Stimulated activated CD8-positive, alpha-beta memory T cell treated with anti-CD3 and anti-CD28 coated beads, Interleukin-4, amount 100 ng/mL, for 1 hour (primary cell): ENCODE data around the gene VPS4B.
"Not testable (repeated sequence)": the region's sequence is repeated elsewhere in the genome, so short reads cannot be mapped to it uniquely, and the experiment has no call there.

Experiments used
- DNase-seq, 2 donors: peaks; one replicate each; pipeline ENCODE4 v3.0.0-alpha.2; 2020; ENCODE audit warnings: low read depth in 2 of 2, low spot score in 1 of 2

VPS4B gene

DNA sequence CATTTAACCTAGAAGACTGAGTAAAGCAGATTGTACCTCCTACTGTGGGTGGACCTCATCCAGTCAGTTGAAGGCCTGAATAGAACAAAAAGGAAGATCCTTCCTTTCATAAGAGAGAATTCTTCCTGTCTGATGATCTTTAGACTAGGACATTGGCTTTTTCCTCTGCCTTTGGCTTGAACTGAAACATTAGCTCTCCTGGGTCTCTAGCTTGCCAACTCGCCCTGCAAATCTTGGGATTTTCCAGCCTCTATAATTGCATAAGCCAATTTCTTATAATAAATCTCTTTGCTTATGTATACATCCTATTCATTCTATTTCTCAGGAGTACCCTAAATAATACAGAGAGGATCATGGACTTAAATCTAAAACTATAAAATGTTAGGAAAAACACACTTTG lies 49.1 kb downstream of the VPS4B start:
- no peak for DNase-seq

DNA sequence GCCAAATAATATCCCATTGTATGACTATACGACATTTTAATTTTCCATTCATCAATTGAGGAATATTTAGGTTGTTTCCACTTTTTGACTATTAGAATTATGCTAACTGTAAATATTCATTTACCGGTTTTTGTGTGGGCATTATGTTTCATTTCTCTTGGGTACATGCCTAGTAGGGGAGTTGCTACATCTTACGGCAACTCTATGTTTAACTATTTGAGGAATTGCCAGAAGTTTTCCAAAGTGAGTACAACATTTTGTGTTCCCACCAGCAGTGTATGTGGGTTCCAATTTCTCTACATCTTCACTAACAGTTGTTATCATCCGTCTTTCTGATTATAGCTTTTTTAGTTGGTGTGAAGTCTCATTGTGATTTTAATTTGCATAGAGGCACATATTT lies 53.7 kb downstream of the VPS4B start:
- DNase-seq, result no peak

- DNase-seq, result peak; percentile 52 to 53
These were observed 55.0 kb downstream of the VPS4B start, which contains the start of gene KDSR for GRCh38 chr18:63367053-63367953. TSS of gene KDSR (minus strand) at chr18:63367206. CDS start at chr18:63367118, 88 bp downstream.

DNA sequence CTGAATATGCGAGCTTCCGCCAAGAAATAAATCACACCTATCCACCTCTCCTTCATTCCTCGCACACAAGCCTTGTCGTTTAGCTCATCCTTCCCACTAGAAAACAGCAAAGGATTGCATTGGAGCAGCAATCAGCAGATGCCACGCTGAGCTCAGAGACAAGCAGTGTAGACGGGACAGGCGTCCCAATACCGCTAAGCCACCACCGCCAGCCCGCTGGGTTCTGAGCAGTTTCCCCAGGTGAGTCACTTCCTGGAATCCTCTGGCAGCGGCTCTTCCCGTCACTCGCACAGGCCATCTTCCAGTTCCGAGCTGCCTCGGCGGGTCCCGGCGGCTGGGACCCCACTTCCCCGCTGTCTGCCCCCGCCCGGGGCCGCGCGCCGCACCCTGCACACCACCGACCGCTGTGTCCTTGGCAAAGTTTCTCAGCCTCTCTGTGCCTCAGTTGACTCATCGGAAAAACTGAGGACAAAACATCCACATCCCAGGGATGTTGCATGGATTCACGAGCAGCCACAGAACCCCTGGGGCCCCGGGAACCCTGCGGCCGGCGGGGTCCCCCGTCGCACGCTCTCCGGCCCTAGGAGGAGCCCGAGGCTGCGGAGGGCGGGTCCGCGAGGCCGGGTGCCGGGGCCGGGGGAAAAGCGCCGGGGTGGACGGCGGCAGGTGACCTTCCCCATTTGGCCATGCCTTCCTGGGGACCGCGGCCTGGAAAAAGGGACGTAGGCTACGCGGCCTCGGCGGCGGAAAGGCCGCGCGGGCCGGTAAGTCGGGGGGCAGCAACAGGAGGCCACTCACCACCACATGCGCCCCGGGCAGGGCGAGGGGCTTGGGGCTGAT lies 55.8 kb downstream of the VPS4B start:
- DNase-seq, result peak; percentile 37 to 48

DNA sequence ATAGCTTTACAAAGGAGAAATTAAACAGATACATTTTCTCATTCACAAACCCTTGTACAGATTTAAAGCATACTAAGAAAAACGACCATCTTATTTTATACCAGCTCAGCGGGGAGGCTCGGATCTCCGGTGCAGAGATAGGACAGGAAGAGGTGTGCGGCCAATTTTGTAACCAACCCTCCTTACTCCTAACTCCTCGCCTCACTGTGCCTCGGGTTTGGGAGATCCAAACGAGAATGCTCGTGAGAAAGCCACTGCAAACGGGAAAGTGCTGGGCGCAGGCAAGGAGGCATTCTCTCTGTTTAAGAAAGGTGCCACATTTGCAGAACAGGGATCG lies 56.4 kb downstream of the VPS4B start:
- no peak for DNase-seq

DNA sequence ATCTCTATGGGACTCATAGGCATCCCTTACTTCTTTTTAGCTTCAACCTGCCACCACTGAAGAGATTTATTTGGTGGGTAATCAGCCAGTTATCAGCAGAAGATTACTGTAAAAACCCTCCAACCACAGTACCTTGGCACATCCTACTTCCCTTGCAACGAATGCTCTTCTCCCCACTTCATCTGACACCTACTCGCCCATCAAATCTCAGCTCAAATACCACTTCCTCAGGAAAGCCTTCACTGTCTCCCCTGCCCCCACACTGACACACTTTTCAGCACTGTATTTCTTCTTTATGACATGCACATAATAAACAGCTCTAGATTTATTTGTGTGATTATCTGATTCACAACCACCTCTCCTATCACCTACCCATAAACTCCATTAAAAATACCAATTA lies 58.3 kb downstream of the VPS4B start:
- peak in 1 of 2 donors; percentile 17 for DNase-seq

DNA sequence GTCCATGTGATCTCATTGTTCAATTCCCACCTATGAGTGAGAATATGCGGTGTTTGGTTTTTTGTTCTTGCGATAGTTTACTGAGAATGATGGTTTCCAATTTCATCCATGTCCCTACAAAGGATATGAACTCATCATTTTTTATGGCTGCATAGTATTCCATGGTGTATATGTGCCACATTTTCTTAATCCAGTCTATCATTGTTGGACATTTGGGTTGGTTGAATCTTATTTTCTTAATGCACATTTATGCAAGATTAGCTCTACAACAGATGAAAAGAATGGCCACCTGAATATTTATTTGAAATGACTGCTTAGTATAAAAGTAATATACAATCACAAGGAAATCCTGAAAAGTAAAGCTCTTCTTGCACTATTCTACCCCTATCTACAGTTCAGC lies 58.9 kb downstream of the VPS4B start:
- not testable (repeated sequence) for DNase-seq

- no peak for DNase-seq
These were observed 65.9 kb downstream of the VPS4B start for GRCh38 chr18:63356272-63356896.

DNA sequence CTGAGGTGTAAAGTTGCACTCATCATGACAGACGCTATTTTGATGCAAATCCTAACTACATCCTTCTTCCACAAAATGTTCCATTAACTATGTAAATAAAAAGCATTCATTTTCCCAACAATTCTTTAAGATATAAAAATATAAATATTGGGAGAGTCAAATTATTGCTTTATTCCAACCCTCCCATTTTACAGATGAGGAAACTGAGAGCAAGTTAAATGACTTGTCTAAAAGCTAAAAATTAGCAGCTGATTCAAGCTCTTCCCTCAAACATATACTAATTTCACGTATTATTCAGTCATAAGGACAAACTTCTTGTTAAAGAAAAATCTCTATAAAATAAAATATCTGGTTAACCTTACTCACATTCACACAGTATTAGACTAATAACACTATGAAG lies 72.0 kb downstream of the VPS4B start:
- DNase-seq, result no peak

DNA sequence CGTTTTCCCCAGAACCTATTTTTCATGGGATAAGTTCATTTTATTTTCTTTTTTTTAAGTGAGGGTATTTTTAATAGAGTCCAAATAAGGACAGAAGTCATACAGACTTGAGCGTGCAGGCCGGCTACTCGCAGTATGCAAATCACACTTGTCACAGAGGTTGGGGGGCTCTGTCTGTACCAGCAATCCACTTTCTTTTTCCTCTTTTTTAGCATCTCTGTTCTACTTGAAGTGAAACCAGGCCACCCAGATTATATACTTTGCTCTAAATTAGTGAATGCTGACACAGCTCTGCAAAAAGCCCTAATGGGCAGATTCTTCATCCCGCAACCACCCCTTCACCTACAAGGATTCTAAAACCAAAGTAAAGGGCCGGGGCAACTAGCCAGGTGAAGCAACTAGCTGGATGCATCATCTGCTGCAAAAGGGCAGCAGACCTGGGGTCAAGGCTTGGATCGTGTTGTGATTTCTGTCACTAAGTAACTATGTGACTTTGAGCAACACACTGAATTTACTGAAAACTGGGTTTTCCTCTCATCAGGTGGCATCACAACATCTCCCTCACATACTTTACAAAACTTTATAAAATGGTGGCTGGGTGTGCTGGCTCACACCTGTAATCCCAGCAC lies 73.7 kb downstream of the VPS4B start:
- DNase-seq, result no peak

DNA sequence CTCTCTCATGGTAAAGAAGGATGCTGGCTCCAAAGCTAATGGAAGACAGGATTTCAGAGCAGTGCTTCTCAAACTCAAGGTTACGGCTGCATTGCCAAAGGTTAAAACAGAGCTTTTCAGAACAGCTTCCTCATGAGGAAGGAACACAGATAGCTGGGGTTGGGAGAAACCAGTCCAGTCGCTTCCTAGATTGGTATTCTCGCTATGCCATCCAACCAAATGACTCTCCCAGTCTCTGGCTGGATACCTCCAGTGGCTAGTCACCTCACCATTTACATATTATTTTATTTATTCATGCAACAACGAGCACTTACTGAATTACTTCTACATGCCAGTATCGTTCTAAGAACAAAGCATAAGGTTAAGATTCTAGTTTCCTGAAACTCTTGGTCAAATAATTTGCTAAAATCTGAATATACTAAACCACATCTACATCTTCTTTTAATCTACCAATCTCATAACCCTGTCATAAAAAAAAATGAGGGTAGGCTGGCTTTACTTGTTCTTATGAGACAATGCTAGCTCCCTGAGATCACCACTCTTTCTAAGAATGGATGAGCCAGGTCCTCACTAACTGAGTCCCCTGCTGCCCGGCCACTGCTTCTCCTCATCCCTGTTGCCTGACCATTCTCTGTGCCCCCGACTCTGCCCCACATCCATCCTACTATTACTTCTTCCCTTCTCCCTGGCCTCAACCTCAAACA lies 75.6 kb downstream of the VPS4B start:
- no peak for DNase-seq

- no peak for DNase-seq
These were observed 76.2 kb downstream of the VPS4B start for GRCh38 chr18:63346031-63346430.

- DNase-seq, result no peak
These were observed 77.4 kb downstream of the VPS4B start for GRCh38 chr18:63344918-63345317.

- DNase-seq, result no peak
These were observed 78.0 kb downstream of the VPS4B start for GRCh38 chr18:63344263-63344662.

- no peak for DNase-seq
These were observed 80.1 kb downstream of the VPS4B start for GRCh38 chr18:63342206-63342605.

DNA sequence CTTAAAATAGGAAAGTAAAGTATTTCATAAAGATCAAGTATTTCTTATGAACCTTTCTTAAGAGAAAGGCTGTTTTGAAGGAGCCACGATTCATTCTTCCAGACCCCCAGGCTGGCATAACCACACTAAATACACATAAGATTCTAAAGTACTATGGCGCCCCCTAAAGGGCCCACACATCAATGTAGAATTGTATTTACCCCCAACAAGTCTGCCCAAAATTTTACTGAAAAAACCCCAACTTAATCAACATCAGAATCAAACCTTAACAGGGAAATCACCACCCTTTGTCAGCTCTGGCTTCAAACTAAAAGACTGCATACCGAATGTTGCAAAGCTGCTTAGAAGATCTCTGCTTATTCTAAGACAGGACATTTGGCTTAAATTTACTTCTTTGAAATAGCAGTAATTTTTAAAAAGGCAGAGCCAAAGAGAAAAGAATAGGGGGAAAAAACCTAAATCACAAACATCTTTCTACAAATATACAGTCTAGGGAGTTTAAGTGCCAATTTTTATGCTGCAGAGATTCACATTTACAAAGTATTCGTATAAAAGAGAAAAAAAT lies 82.3 kb downstream of the VPS4B start:
- DNase-seq, result no peak
